ENCODE measurements around the gene TBXAS1.

DNA sequence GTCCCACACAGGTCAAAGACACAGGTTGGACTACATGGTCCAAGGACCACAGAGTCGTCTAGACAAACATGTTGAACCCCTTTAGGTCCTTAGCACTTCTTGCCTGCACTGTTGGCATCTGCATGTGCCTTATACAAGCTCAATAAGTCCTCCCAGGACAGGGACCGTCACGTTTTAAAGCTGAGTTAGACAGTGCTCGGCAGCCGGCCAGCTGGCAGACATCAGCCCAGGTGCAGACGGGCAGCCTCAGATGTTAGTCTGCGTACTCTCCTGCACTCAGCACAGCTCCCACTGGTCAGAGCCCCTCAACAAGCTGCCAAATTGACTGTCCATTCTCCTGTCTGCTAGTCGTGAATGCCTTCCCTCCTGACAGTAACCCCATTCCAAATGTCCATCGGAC is 198.8 kb downstream of the TBXAS1 start:
- TF ChIP-seq, protein P1, sequence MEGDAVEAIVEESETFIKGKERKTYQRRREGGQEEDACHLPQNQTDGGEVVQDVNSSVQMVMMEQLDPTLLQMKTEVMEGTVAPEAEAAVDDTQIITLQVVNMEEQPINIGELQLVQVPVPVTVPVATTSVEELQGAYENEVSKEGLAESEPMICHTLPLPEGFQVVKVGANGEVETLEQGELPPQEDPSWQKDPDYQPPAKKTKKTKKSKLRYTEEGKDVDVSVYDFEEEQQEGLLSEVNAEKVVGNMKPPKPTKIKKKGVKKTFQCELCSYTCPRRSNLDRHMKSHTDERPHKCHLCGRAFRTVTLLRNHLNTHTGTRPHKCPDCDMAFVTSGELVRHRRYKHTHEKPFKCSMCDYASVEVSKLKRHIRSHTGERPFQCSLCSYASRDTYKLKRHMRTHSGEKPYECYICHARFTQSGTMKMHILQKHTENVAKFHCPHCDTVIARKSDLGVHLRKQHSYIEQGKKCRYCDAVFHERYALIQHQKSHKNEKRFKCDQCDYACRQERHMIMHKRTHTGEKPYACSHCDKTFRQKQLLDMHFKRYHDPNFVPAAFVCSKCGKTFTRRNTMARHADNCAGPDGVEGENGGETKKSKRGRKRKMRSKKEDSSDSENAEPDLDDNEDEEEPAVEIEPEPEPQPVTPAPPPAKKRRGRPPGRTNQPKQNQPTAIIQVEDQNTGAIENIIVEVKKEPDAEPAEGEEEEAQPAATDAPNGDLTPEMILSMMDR (IDR thresholded peaks at IDR 0.05): no peak
- no peak for TF ChIP-seq ZFX (IDR thresholded peaks at IDR 0.05; ENCODE audit: borderline replicate concordance)

Measured in 22Rv1 (cell line).